ENCODE results near the gene GABRG3. TPM values are rescaled to one million over a fixed set of nuclear protein-coding genes. Genes with fewer than 3 reads are reported as not detected.

Gene GABRG3
- total RNA-seq, 1 donor from 2014 or later, result not detected

- no peak for DNase-seq (ENCODE audit: low spot score)
Observed at GRCh38 chr15:27563765-27564370, 592.9 kb downstream of the GABRG3 start.

- DNase-seq (ENCODE audit: low spot score), result no peak
Observed at GRCh38 chr15:27564656-27565055, 593.7 kb downstream of the GABRG3 start.

- no peak for DNase-seq (ENCODE audit: low spot score)
Observed at GRCh38 chr15:27570746-27571145, 599.8 kb downstream of the GABRG3 start.

GRCh38 chr15:27573805-27574485, 603.0 kb downstream of the GABRG3 start:
- DNase-seq (ENCODE audit: low spot score), result no peak

- DNase-seq (ENCODE audit: low spot score), result no peak
Observed at GRCh38 chr15:27574541-27575054, 603.6 kb downstream of the GABRG3 start.

GRCh38 chr15:27575521-27575920, 604.5 kb downstream of the GABRG3 start:
- DNase-seq (ENCODE audit: low spot score), result no peak

- DNase-seq (ENCODE audit: low spot score), result no peak
Observed at GRCh38 chr15:27576576-27576975, 605.6 kb downstream of the GABRG3 start.

- DNase-seq (ENCODE audit: low spot score), result no peak
Observed at GRCh38 chr15:27579738-27580137, 608.8 kb downstream of the GABRG3 start.

GRCh38 chr15:27582726-27583410, 611.9 kb downstream of the GABRG3 start:
- no peak for DNase-seq (ENCODE audit: low spot score)

- DNase-seq (ENCODE audit: low spot score), result no peak
Observed at GRCh38 chr15:27583651-27584050, 612.7 kb downstream of the GABRG3 start.

GRCh38 chr15:27585041-27585640, 614.2 kb downstream of the GABRG3 start:
- DNase-seq (ENCODE audit: low spot score), result no peak

GRCh38 chr15:27587810-27588209, 616.8 kb downstream of the GABRG3 start:
- DNase-seq (ENCODE audit: low spot score), result no peak

GRCh38 chr15:27589260-27589659, 618.3 kb downstream of the GABRG3 start:
- no peak for DNase-seq (ENCODE audit: low spot score)

- no peak for DNase-seq (ENCODE audit: low spot score)
Observed at GRCh38 chr15:27589782-27590181, 618.8 kb downstream of the GABRG3 start.

Other genes with a start within 250 kb of the GABRG3 start
- 1.5 TPM for gene GABRB3, start 198.1 kb upstream of the GABRG3 start, total RNA-seq
- not detected for gene GABRA5, start 104.1 kb upstream of the GABRG3 start, total RNA-seq

Data from mesenteric fat pad (tissue), 1 donor.